Parathyroid adenoma (tissue), 2 donors: Measurements from ENCODE around the gene PHF3.

ENCODE experiments used
- H2AFZ ChIP-seq: fragments of 300-600 bp; sonication (generic); one replicate; pipeline ENCODE4 v1.7.0; 2017; ENCODE audit warnings: antibody characterized with exemption, mild to moderate bottlenecking
- H3K27ac ChIP-seq: fragments of 300-600 bp; sonication (generic); one replicate; pipeline ENCODE4 v1.7.0; 2017
- H3K27me3 ChIP-seq: fragments of 300-600 bp; sonication (generic); one replicate; pipeline ENCODE4 v1.7.0; 2017; ENCODE audit warnings: low read length; ENCODE audit not compliant: control insufficient read depth, insufficient read depth
- H3K36me3 ChIP-seq: fragments of 300-600 bp; sonication (generic); one replicate; pipeline ENCODE4 v1.7.0; 2017; ENCODE audit warnings: low read length; ENCODE audit not compliant: control insufficient read depth, insufficient read depth
- H3K4me1 ChIP-seq: fragments of 300-600 bp; sonication (generic); one replicate; pipeline ENCODE4 v1.7.0; 2017; ENCODE audit warnings: control low read depth
- H3K4me2 ChIP-seq: fragments of 300-600 bp; sonication (generic); one replicate; pipeline ENCODE4 v1.7.0; 2017; ENCODE audit warnings: low read length
- H3K4me3 ChIP-seq: fragments of 300-600 bp; sonication (generic); one replicate; pipeline ENCODE4 v1.7.0; 2017; ENCODE audit warnings: low read depth, low read length
- H3K79me2 ChIP-seq: fragments of 300-600 bp; sonication (generic); one replicate; pipeline ENCODE4 v1.7.0; 2017; ENCODE audit warnings: control low read depth
- H3K9ac ChIP-seq: fragments of 300-600 bp; sonication (generic); one replicate; pipeline ENCODE4 v1.7.0; 2017; ENCODE audit warnings: mild to moderate bottlenecking
- H3K9me3 ChIP-seq: fragments of 300-600 bp; sonication (generic); one replicate; pipeline ENCODE4 v1.7.0; 2017; ENCODE audit warnings: low read length; ENCODE audit not compliant: control insufficient read depth
- TF ChIP-seq, protein P1 (sequence below): fragments of 300-600 bp; sonication (generic); IDR thresholded peaks from one replicate; pipeline ENCODE4 v1.7.0; 2017; ENCODE audit warnings: antibody characterized with exemption, mild to moderate bottlenecking
- donor health status: primary hyperparathyroidism.

The PHF3 gene

DNA sequence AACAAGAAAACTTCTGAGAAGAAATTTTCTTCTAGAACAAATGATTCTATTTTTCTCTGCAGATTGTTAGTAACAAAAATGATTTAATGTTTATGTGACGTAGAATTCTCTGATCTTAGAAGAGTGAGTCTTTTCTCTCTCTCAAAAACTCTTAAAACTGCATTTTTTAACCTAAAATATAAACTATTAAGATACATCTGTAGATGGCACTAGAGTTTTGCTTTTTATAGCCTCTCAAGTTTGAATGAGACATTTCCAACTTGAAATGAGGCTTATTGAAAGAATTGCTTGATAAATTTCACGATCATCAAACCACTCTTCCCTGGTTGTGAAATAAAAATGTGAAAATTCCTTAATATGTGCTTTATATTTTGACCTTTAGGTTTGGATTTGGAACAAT is 53.8 kb downstream of the PHF3 start:
- Histone ChIP-seq H3K4me1 (no peaks in the 10 kb centered on the region), H3K4me3 (no peak overlapping the region), H3K9me3 (no peaks in the 10 kb centered on the region), H2AFZ (no peak overlapping the region), H3K27ac (no peak overlapping the region), H3K27me3 (no peaks in the 10 kb centered on the region), H3K79me2 (peaks cover 2% of the 10 kb centered on the region), H3K36me3 (no peaks in the 10 kb centered on the region), H3K4me2 (no peak overlapping the region), H3K9ac (no peak overlapping the region)
- TF ChIP-seq, protein P1, sequence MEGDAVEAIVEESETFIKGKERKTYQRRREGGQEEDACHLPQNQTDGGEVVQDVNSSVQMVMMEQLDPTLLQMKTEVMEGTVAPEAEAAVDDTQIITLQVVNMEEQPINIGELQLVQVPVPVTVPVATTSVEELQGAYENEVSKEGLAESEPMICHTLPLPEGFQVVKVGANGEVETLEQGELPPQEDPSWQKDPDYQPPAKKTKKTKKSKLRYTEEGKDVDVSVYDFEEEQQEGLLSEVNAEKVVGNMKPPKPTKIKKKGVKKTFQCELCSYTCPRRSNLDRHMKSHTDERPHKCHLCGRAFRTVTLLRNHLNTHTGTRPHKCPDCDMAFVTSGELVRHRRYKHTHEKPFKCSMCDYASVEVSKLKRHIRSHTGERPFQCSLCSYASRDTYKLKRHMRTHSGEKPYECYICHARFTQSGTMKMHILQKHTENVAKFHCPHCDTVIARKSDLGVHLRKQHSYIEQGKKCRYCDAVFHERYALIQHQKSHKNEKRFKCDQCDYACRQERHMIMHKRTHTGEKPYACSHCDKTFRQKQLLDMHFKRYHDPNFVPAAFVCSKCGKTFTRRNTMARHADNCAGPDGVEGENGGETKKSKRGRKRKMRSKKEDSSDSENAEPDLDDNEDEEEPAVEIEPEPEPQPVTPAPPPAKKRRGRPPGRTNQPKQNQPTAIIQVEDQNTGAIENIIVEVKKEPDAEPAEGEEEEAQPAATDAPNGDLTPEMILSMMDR: no peak

DNA sequence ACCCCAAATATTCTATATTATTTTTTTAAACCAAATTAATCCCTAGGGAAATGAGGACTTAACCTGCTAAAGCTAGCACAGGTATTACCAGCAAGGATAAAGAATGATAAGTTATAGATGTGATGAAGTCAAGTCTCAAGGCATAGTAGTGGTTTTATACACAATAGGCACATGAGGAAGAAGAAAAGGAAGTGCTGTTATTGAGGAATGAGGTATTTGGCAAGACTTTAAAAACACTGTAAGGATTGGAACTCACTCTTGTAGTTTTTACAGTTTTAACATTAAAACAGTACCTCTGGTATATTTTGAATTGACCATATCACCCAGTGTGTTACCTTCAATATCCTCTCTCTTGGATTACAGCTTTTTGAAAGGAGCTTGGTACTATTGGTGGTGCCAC is 54.6 kb downstream of the PHF3 start:
- H3K9ac ChIP-seq: no peak overlapping the region
- H3K4me2 ChIP-seq: no peak overlapping the region
- H3K4me1 ChIP-seq: no peaks in the 10 kb centered on the region
- H3K9me3 ChIP-seq: no peaks in the 10 kb centered on the region
- H3K79me2 ChIP-seq: peaks cover 5% of the 10 kb centered on the region
- TF ChIP-seq, protein P1: no peak
- H2AFZ ChIP-seq: no peak overlapping the region
- no peak overlapping the region for H3K27ac ChIP-seq
- H3K4me3 ChIP-seq: no peak overlapping the region
- no peaks in the 10 kb centered on the region for H3K36me3 ChIP-seq
- no peaks in the 10 kb centered on the region for H3K27me3 ChIP-seq

DNA sequence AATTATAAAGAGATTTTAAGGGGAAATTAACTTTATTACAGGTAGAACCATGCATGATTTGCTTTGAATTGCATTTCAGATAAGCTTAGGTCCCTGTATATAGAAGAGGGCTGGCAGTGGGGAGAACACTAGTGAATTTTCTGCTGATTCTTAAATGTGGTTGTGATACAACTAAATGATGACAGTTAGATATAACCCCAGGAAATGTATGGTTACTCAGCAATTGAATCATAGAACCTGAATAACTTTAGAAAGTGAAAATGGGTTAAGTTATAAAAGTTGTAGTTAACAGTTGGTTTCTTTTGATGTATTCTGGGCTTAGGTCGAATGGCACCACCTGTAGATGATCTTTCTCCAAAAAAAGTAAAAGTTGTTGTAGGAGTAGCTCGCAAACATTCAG is 70.1 kb downstream of the PHF3 start:
- Histone ChIP-seq H3K36me3 (no peaks in the 10 kb centered on the region), H3K4me2 (no peak overlapping the region), H3K9me3 (no peaks in the 10 kb centered on the region), H3K4me3 (no peak overlapping the region), H3K79me2 (no peaks in the 10 kb centered on the region), H3K27ac (no peak overlapping the region), H2AFZ (no peak overlapping the region), H3K27me3 (no peaks in the 10 kb centered on the region), H3K4me1 (peaks cover 5% of the 10 kb centered on the region), H3K9ac (no peak overlapping the region)
- TF ChIP-seq, protein P1: no peak

DNA sequence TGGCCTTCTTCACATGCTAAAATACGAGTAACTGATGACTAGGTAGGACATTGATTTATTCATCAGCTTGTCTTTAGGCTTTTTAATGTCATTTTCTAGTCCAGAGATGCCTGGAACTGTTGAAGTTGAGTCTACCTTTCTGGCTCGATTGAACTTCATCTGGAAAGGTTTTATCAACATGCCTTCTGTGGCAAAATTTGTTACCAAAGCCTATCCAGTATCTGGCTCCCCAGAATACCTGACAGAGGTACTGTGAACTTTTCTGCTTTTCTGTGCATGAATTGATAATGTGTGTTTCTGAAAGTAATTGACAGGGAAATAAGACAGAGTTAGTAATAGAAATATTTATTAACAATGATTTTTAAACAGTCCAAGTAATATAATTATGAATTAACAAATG is 71.0 kb downstream of the PHF3 start:
- H3K36me3 ChIP-seq: no peaks in the 10 kb centered on the region

DNA sequence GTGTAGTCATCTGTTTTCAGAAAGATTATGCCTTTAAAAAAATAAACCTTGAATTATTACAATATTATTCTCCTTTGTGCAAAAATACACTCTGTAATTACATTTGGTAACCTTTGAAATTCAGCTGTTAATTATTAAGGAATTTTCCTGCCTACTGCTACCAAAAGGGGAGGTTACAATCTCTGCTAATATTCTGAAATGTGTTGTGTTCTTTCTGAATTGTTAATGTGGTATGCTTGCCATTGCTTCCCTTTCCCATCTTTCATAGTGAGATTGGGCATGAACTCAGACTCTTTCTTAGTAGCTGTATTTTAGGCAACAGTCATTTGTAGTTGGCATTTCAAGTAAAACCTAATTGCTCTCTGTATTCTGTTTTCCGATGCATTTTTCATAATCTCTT is 73.0 kb downstream of the PHF3 start:
- no peaks in the 10 kb centered on the region for H3K36me3 ChIP-seq
- no peak overlapping the region for H3K4me2 ChIP-seq
- no peaks in the 10 kb centered on the region for H3K9me3 ChIP-seq
- H2AFZ ChIP-seq: no peak overlapping the region
- no peaks in the 10 kb centered on the region for H3K79me2 ChIP-seq
- H3K4me1 ChIP-seq: peaks cover 9% of the 10 kb centered on the region
- TF ChIP-seq, protein P1: no peak
- H3K27me3 ChIP-seq: no peaks in the 10 kb centered on the region
- H3K27ac ChIP-seq: no peak overlapping the region
- no peak overlapping the region for H3K9ac ChIP-seq
- H3K4me3 ChIP-seq: no peak overlapping the region

More for the DNA sequence above, 71.0 kb downstream of the PHF3 start:
- Histone ChIP-seq H3K4me3 (no peak overlapping the region), H3K79me2 (no peaks in the 10 kb centered on the region), H3K27me3 (no peaks in the 10 kb centered on the region), H3K9ac (no peak overlapping the region), H3K9me3 (no peaks in the 10 kb centered on the region), H3K4me1 (peaks cover 9% of the 10 kb centered on the region), H3K4me2 (no peak overlapping the region), H2AFZ (no peak overlapping the region), H3K27ac (no peak overlapping the region)
- TF ChIP-seq, protein P1: no peak
